Mucosa of stomach (tissue), 1 donor: ENCODE measurements around the gene FUBP1.
"Not testable (repeated sequence)": the region's sequence is repeated elsewhere in the genome, so short reads cannot be mapped to it uniquely, and the experiment has no call there.

Source experiments
- H3K27me3 ChIP-seq: one replicate; pipeline ENCODE4 v1.7.0; 2013; ENCODE audit warnings: mild to moderate bottlenecking, low read length; ENCODE audit not compliant: control insufficient read depth, insufficient read depth
- H3K36me3 ChIP-seq: one replicate; pipeline ENCODE4 v1.7.0; 2013; ENCODE audit warnings: low read length; ENCODE audit not compliant: control insufficient read depth, insufficient read depth
- H3K4me1 ChIP-seq: one replicate; pipeline ENCODE4 v1.7.0; 2013; ENCODE audit warnings: mild to moderate bottlenecking, low read length; ENCODE audit not compliant: control insufficient read depth, insufficient read depth
- H3K4me3 ChIP-seq: one replicate; pipeline ENCODE4 v1.7.0; 2013; ENCODE audit warnings: low read length
- H3K9ac ChIP-seq: one replicate; pipeline ENCODE4 v1.7.0; 2013; ENCODE audit warnings: mild to moderate bottlenecking, low read length, moderate library complexity
- H3K9me3 ChIP-seq: one replicate; pipeline ENCODE4 v1.7.0; 2013; ENCODE audit warnings: mild to moderate bottlenecking, low read length, moderate library complexity; ENCODE audit not compliant: control insufficient read depth
- donor health status: Pancreatic carcinoma.

Gene FUBP1

GRCh38 chr1:77938651-77939050 is 40.2 kb downstream of the FUBP1 start:
- H3K4me3 ChIP-seq, result no peak overlapping the region
- no peak overlapping the region for H3K9ac ChIP-seq
- H3K27me3 ChIP-seq, result no peaks in the 10 kb centered on the region
- H3K9me3 ChIP-seq, result no peaks in the 10 kb centered on the region
- H3K36me3 ChIP-seq, result no peaks in the 10 kb centered on the region
- H3K4me1 ChIP-seq, result no peaks in the 10 kb centered on the region

- Histone ChIP-seq H3K4me1 (no peaks in the 10 kb centered on the region), H3K4me3 (no peak overlapping the region), H3K9me3 (no peaks in the 10 kb centered on the region), H3K36me3 (no peaks in the 10 kb centered on the region), H3K9ac (no peak overlapping the region), H3K27me3 (no peaks in the 10 kb centered on the region)
Observed at GRCh38 chr1:77929806-77930205, 49.1 kb downstream of the FUBP1 start.

DNA sequence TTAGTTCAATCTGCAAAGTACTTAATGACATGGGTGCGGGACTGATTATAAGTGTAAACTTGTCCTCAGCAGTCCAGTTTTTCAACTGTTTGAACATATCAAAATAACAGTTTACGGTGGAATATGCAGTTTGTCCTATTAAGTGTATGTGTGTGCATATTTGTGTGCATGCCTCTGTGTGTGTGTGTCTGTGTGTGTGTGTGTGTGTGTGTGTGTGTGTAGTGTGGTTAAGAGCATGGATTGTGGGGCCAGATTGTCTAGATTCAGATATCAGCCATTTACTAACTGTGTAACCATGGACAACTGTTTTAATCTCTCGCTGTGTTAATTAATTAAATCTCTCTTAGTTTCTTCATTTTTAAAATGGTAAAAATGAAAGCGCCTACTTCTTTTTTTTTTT is 51.5 kb downstream of the FUBP1 start:
- Histone ChIP-seq H3K9me3 (no peaks in the 10 kb centered on the region), H3K27me3 (no peaks in the 10 kb centered on the region), H3K9ac (no peak overlapping the region), H3K4me1 (no peaks in the 10 kb centered on the region), H3K36me3 (no peaks in the 10 kb centered on the region), H3K4me3 (no peak overlapping the region)

- Histone ChIP-seq H3K27me3 (no peaks in the 10 kb centered on the region), H3K36me3 (no peaks in the 10 kb centered on the region), H3K4me3 (no peak overlapping the region), H3K9ac (no peak overlapping the region), H3K4me1 (no peaks in the 10 kb centered on the region), H3K9me3 (no peaks in the 10 kb centered on the region)
Observed at GRCh38 chr1:77926561-77927357, 52.1 kb downstream of the FUBP1 start.

DNA sequence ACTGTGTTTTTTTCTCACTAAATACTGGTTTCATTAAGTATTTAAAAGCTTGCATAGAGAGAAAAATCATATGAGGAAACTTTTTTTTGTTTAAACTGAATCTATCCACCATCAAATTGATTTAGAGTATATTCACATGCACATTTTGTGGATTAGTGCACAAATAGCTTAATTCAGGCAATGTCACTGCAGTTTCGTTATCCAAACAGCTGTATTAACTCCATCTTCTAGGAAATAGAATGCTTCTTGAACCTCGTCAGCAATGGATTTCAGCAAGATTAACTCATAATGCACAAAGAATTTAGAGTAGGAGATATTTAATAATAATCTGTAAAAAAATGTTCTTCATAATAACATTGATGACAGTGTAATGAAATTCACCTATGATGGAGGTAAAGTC is 52.9 kb downstream of the FUBP1 start:
- no peak overlapping the region for H3K4me3 ChIP-seq
- H3K27me3 ChIP-seq, result no peaks in the 10 kb centered on the region
- H3K9me3 ChIP-seq, result no peaks in the 10 kb centered on the region
- H3K4me1 ChIP-seq, result no peaks in the 10 kb centered on the region
- no peak overlapping the region for H3K9ac ChIP-seq
- H3K36me3 ChIP-seq, result no peaks in the 10 kb centered on the region

- no peak overlapping the region for H3K4me3 ChIP-seq
- H3K4me1 ChIP-seq, result no peaks in the 10 kb centered on the region
- H3K27me3 ChIP-seq, result no peaks in the 10 kb centered on the region
- H3K36me3 ChIP-seq, result no peaks in the 10 kb centered on the region
- no peaks in the 10 kb centered on the region for H3K9me3 ChIP-seq
- no peak overlapping the region for H3K9ac ChIP-seq
Observed at GRCh38 chr1:77925518-77925917, 53.4 kb downstream of the FUBP1 start.

- not testable (repeated sequence) for H3K9me3 ChIP-seq, H3K9ac ChIP-seq, H3K4me1 ChIP-seq, H3K36me3 ChIP-seq, H3K27me3 ChIP-seq, H3K4me3 ChIP-seq
Observed at GRCh38 chr1:77918918-77919317, 60.0 kb downstream of the FUBP1 start.

DNA sequence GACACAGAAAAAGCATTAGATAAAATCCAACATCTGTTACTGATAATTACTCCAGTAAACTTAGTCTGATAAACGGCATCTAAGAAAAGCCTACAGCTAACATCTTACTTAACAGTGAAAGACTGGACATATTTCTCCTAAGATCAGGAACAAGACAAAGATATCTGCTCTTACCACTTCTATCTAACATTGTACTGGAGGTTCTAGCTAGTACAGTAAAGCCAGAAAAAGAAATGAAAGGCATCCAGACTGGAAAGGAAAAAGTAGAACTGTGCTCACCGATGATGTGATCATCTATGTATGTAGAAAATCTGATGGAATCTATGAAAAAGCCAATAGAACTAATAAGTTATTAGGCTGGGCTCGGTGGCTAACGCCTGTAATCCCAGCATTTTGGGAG is 68.8 kb downstream of the FUBP1 start:
- Histone ChIP-seq H3K9me3 (no peaks in the 10 kb centered on the region), H3K27me3 (no peaks in the 10 kb centered on the region), H3K9ac (no peak overlapping the region), H3K36me3 (no peaks in the 10 kb centered on the region), H3K4me1 (no peaks in the 10 kb centered on the region), H3K4me3 (no peak overlapping the region)

GRCh38 chr1:77906624-77907023 is 72.2 kb downstream of the FUBP1 start:
- H3K9ac ChIP-seq, result no peak overlapping the region
- no peaks in the 10 kb centered on the region for H3K27me3 ChIP-seq
- H3K4me1 ChIP-seq, result no peaks in the 10 kb centered on the region
- no peaks in the 10 kb centered on the region for H3K9me3 ChIP-seq
- H3K36me3 ChIP-seq, result no peaks in the 10 kb centered on the region
- no peak overlapping the region for H3K4me3 ChIP-seq

DNA sequence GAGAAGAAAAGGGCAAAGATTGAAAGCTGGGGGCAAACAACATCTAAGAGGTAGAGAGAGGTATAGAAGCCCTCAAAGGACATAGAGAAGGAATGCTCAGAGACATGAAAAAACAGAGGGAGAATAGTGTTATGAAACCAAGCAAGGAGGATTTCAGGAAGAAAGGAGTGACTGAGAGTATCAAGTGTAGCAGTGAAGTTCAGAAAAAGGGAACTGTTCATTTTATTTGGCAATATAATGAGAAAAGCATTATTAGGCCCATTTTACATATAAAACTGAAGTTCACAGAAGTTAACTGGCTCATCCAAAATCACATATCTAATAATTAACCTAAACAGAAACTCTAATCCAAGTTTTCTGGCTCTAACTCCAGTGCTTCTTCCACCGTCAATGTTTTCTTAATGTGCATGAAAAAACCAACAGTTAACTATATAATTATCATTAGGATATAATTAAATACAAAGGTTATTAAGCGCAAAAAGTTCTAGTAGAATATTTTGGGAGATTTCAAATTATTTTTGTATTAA is 72.8 kb downstream of the FUBP1 start:
- Histone ChIP-seq H3K4me1 (no peaks in the 10 kb centered on the region), H3K27me3 (no peaks in the 10 kb centered on the region), H3K4me3 (no peak overlapping the region), H3K9me3 (no peaks in the 10 kb centered on the region), H3K36me3 (no peaks in the 10 kb centered on the region), H3K9ac (no peak overlapping the region)

GRCh38 chr1:77905603-77906002 is 73.3 kb downstream of the FUBP1 start:
- Histone ChIP-seq H3K27me3 (no peaks in the 10 kb centered on the region), H3K36me3 (no peaks in the 10 kb centered on the region), H3K4me3 (no peak overlapping the region), H3K9ac (no peak overlapping the region), H3K4me1 (no peaks in the 10 kb centered on the region), H3K9me3 (no peaks in the 10 kb centered on the region)

GRCh38 chr1:77900687-77901293 is 78.1 kb downstream of the FUBP1 start:
- Histone ChIP-seq H3K9me3 (no peaks in the 10 kb centered on the region), H3K36me3 (no peaks in the 10 kb centered on the region), H3K4me3 (no peak overlapping the region), H3K27me3 (no peaks in the 10 kb centered on the region), H3K9ac (no peak overlapping the region), H3K4me1 (no peaks in the 10 kb centered on the region)
